Measurements from ENCODE around the gene PLXNA4. TPM values are rescaled to one million over a fixed set of nuclear protein-coding genes. Genes with fewer than 3 reads are reported as not detected.

PLXNA4 gene
- total and polyA plus RNA-seq, 2 donors from 2014 or later = 0.17 to 3.5 TPM

- FAIRE-seq (no peak), DNase-seq (no peak)
- H3K36me3 ChIP-seq (ENCODE audit: control insufficient read depth in 2 of 3, insufficient read depth in 3 of 3, low read length in 3 of 3) = no peaks in the 10 kb centered on the region
- no peaks in the 10 kb centered on the region for H3K4me1 ChIP-seq (ENCODE audit: control insufficient read depth in 2 of 3, insufficient read depth in 2 of 3, low read depth in 1 of 3, low read length in 3 of 3)
- intact Hi-C loops (cut with DNase I) = no loop called here
- H3K4me3 ChIP-seq (ENCODE audit: low read length in 3 of 3) = no peak overlapping the region
- no peak for TF ChIP-seq CTCF (IDR thresholded peaks at IDR 0.05; ENCODE audit: borderline replicate concordance, extremely low read depth, insufficient read depth)
- no peak overlapping the region for H3K27ac ChIP-seq (ENCODE audit: low read depth in 2 of 2, low read length in 2 of 2)
- no peaks in the 10 kb centered on the region for H3K27me3 ChIP-seq (ENCODE audit: control insufficient read depth, insufficient read depth, low read length)
- no peak overlapping the region for H3K9ac ChIP-seq (ENCODE audit: low read length in 3 of 3)
- peaks cover 0 to 8% (median 0%) of the 10 kb centered on the region in 3 donors for H3K9me3 ChIP-seq (ENCODE audit: control insufficient read depth in 2 of 3, insufficient read depth in 1 of 3, low read length in 3 of 3)
Measured at GRCh38 chr7:132553031-132553430, 23.2 kb downstream of the PLXNA4 start.

GRCh38 chr7:132551886-132552285 lies 24.4 kb downstream of the PLXNA4 start:
- FAIRE-seq (no peak), DNase-seq (no peak)
- Histone ChIP-seq H3K9ac (ENCODE audit: low read length in 3 of 3) (no peak overlapping the region), H3K4me1 (ENCODE audit: control insufficient read depth in 2 of 3, insufficient read depth in 2 of 3, low read depth in 1 of 3, low read length in 3 of 3) (no peaks in the 10 kb centered on the region), H3K9me3 (ENCODE audit: control insufficient read depth in 2 of 3, insufficient read depth in 1 of 3, low read length in 3 of 3) (peaks cover 0 to 8% (median 0%) of the 10 kb centered on the region in 3 donors), H3K27me3 (ENCODE audit: control insufficient read depth, insufficient read depth, low read length) (no peaks in the 10 kb centered on the region), H3K4me3 (ENCODE audit: low read length in 3 of 3) (no peak overlapping the region), H3K36me3 (ENCODE audit: control insufficient read depth in 2 of 3, insufficient read depth in 3 of 3, low read length in 3 of 3) (no peaks in the 10 kb centered on the region), H3K27ac (ENCODE audit: low read depth in 2 of 2, low read length in 2 of 2) (no peak overlapping the region)
- TF ChIP-seq CTCF (IDR thresholded peaks at IDR 0.05; ENCODE audit: borderline replicate concordance, extremely low read depth, insufficient read depth) = no peak
- intact Hi-C loops (cut with DNase I) = no loop called here

- no peaks in the 10 kb centered on the region for H3K27me3 ChIP-seq (ENCODE audit: control insufficient read depth, insufficient read depth, low read length)
Measured at GRCh38 chr7:132551439-132551838, 24.8 kb downstream of the PLXNA4 start.

More at GRCh38 chr7:132551439-132551838, 24.8 kb downstream of the PLXNA4 start:
- H3K9me3 ChIP-seq (ENCODE audit: control insufficient read depth in 2 of 3, insufficient read depth in 1 of 3, low read length in 3 of 3) = peaks cover 0 to 8% (median 0%) of the 10 kb centered on the region in 3 donors
- no peak overlapping the region for H3K4me3 ChIP-seq (ENCODE audit: low read length in 3 of 3)
- no peak for TF ChIP-seq CTCF (IDR thresholded peaks at IDR 0.05; ENCODE audit: borderline replicate concordance, extremely low read depth, insufficient read depth)
- no peaks in the 10 kb centered on the region for H3K36me3 ChIP-seq (ENCODE audit: control insufficient read depth in 2 of 3, insufficient read depth in 3 of 3, low read length in 3 of 3)
- no peak for DNase-seq
- intact Hi-C loops (cut with DNase I) = no loop called here
- no peak overlapping the region for H3K9ac ChIP-seq (ENCODE audit: low read length in 3 of 3)
- H3K27ac ChIP-seq (ENCODE audit: low read depth in 2 of 2, low read length in 2 of 2) = no peak overlapping the region
- no peak for FAIRE-seq
- no peaks in the 10 kb centered on the region for H3K4me1 ChIP-seq (ENCODE audit: control insufficient read depth in 2 of 3, insufficient read depth in 2 of 3, low read depth in 1 of 3, low read length in 3 of 3)
